AG04450 (cell line): ENCODE measurements around the gene SHC3. TPM values are rescaled to one million over a fixed set of nuclear protein-coding genes. Genes with fewer than 3 reads are reported as not detected.

Source experiments
- CTCF ChIA-PET: fragments of 300-600, 350-600 bp; formaldehyde crosslinking; extraction: SDS; loops from one replicate; lab custom pipeline; 2022; ENCODE audit warnings: antibody characterized with exemption, inconsistent platforms; lab: Charles Lee
- POLR2A ChIA-PET: fragments of 350-600 bp; formaldehyde crosslinking; extraction: SDS; loops from one replicate; lab custom pipeline; 2021; ENCODE audit warnings: antibody characterized with exemption, inconsistent platforms; lab: Yijun Ruan, JAX
- DNase-seq: peaks from one replicate; pipeline ENCODE4 v3.0.0-alpha.2; 2011; ENCODE audit warnings: low read depth, low spot score
- H3K27ac ChIP-seq: one replicate; pipeline ENCODE4 v1.5.1; 2012; ENCODE audit warnings: low read depth, low read length, control low read depth
- H3K27me3 ChIP-seq: one replicate; pipeline ENCODE4 v1.6.0; 2012; ENCODE audit warnings: low read length; ENCODE audit not compliant: control insufficient read depth, insufficient read depth
- H3K4me3 ChIP-seq: 2 replicates; pipeline ENCODE4 v1.5.1; 2011; ENCODE audit warnings: mild to moderate bottlenecking, low read depth, low read length, control low read depth
- H3K9me3 ChIP-seq: 2 replicates; pipeline ENCODE4 v1.5.1; 2012; ENCODE audit warnings: low read length; ENCODE audit not compliant: control insufficient read depth, insufficient read depth
- CTCF ChIP-seq: IDR thresholded peaks from 2 replicates; pipeline ENCODE4 v1.5.1; 2011; ENCODE audit warnings: low read depth, low read length, control low read depth, inconsistent platforms
- polyA plus RNA-seq: library from polyadenylated mRNA; depleted of rRNA; stranded (reverse); fragments of >200 nt; gene quantifications from 2 replicates; pipeline ENCODE4 v1.2.3, GENCODE V29; 2011

SHC3 gene
- polyA plus RNA-seq, 1 experiment: 4.3 TPM

- ChIA-PET POLR2A (no interaction called here), CTCF (no interaction called here)
- no peak overlapping the region for H3K27ac ChIP-seq
- no peak overlapping the region for H3K4me3 ChIP-seq
- no peak for DNase-seq
- no peaks in the 10 kb centered on the region for H3K27me3 ChIP-seq
- H3K9me3 ChIP-seq: no peaks in the 10 kb centered on the region
- TF ChIP-seq CTCF: no peak
Observed at GRCh38 chr9:89011683-89012082, 166.9 kb downstream of the SHC3 start.

- TF ChIP-seq CTCF: no peak
- DNase-seq: no peak
- ChIA-PET POLR2A (no interaction called here), CTCF (no interaction called here)
- Histone ChIP-seq H3K9me3 (no peaks in the 10 kb centered on the region), H3K27ac (no peak overlapping the region), H3K27me3 (no peaks in the 10 kb centered on the region), H3K4me3 (no peak overlapping the region)
Observed at GRCh38 chr9:89010526-89011111, 168.0 kb downstream of the SHC3 start.

- no peaks in the 10 kb centered on the region for H3K27me3 ChIP-seq
- DNase-seq: no peak
- no peak for TF ChIP-seq CTCF
- H3K27ac ChIP-seq: no peak overlapping the region
- POLR2A ChIA-PET: no interaction called here
- H3K4me3 ChIP-seq: no peak overlapping the region
- no peaks in the 10 kb centered on the region for H3K9me3 ChIP-seq
- CTCF ChIA-PET: no interaction called here
Observed at GRCh38 chr9:89010056-89010455, 168.6 kb downstream of the SHC3 start.

- DNase-seq: no peak
- H3K27ac ChIP-seq: no peak overlapping the region
- H3K4me3 ChIP-seq: no peak overlapping the region
- POLR2A ChIA-PET: no interaction called here
- CTCF ChIA-PET: interaction anchor here (1.7 kb wide), 1 partner anchor 269 kb away, joined by 4 read pairs; no protein-coding TSS in a partner anchor
- H3K9me3 ChIP-seq: no peaks in the 10 kb centered on the region
- H3K27me3 ChIP-seq: no peaks in the 10 kb centered on the region
- no peak for TF ChIP-seq CTCF
Observed at GRCh38 chr9:89009546-89009840, 169.1 kb downstream of the SHC3 start.

GRCh38 chr9:89008744-89009545 is 169.7 kb downstream of the SHC3 start:
- no peaks in the 10 kb centered on the region for H3K9me3 ChIP-seq
- ChIA-PET POLR2A (no interaction called here), CTCF (interaction anchor here (1.1 to 1.7 kb wide), 2 partner anchors 14 to 270 kb away, joined by 3 to 4 read pairs; no protein-coding TSS in a partner anchor)
- DNase-seq: no peak
- no peak overlapping the region for H3K4me3 ChIP-seq
- H3K27me3 ChIP-seq: no peaks in the 10 kb centered on the region
- peak; percentile 35 for TF ChIP-seq CTCF
- H3K27ac ChIP-seq: no peak overlapping the region
